ENCODE data around the gene RANBP3L.
"Not testable (repeated sequence)": the region's sequence is repeated elsewhere in the genome, so short reads cannot be mapped to it uniquely, and the experiment has no call there.

The RANBP3L gene

DNA sequence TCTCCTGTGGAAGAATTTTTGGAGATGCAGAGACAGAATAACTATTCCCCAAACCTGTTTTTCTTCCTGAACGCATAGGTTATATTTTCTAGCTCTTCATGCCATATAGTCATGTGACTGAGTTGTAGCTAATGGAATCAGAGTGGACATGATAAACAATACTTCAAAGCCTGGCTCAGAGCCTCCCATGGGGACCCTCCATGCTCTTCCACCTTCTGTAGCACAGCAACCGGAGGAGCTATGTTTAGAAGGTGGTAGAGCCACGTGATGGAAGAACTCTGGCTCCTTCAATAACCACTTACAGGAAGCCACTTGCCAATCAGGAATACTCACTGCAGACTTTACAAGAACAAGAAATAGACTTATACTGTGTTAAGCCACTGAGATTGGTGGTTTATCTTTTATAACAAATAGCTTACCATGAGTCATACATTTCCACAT is 99.2 kb downstream of the RANBP3L start:
- no peak for DNase-seq

DNA sequence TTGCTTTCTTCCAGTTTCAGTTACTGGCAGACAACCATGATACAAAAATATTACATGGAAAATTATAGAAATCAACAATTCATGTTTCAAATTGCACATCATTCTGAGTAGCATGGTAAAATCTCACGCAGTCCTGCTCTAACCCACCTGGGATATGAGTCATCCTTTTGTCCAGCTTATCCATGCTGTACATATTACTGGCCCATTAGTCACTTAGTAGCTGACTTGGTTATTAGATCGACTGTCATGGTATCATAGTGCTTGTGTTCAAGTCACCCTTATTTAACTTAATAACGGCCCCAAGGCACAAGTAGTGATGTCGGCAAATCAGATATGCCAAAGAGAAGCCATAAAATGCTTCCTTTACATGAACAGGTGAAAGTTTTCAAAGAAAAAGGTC is 101.2 kb downstream of the RANBP3L start:
- DNase-seq, result no peak

DNA sequence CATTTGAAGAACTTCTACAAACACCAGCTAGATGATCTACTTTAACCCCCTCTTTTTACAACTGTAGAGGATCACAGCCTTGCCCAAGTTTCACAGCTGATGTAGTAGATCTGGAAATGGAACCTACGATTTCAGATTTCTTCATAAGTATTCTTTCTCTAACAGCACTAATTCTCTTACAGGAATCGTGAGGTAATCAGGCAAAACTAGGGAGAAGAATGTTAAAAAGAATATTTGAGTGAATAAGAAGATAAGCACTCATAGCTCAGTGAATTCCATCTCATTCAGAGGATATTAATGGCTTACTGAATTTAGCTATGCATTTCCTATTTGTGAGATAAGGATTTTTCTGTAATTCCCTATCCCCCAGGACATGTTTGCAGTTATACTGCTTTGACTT is 102.1 kb downstream of the RANBP3L start:
- no peak for DNase-seq

GRCh38 chr5:36198783-36199182 is 102.9 kb downstream of the RANBP3L start:
- DNase-seq, result not testable (repeated sequence)
